Uterus (tissue), 4 donors: ENCODE results near the gene DAPP1. TPM values are rescaled to one million over a fixed set of nuclear protein-coding genes. Genes with fewer than 3 reads are reported as not detected.

ENCODE experiments used
- DNase-seq, 2 donors: peaks; one replicate each; pipeline ENCODE4 v3.0.0-alpha.2; 2019 to 2020
- H3K27ac ChIP-seq, 2 donors: fragments of 200-600 bp; sonication (generic); 1 replicate in 1 of 2; 2 replicates in 1 of 2; pipeline ENCODE4 v1.5.1; 2016 to 2018
- H3K27me3 ChIP-seq, 2 donors: fragments of 200-600 bp; sonication (generic); one replicate each; pipeline ENCODE4 v1.5.1; 2018 to 2019; ENCODE audit warnings: control low read depth in 1 of 2
- H3K36me3 ChIP-seq, 2 donors: fragments of 200-600 bp; sonication (generic); one replicate each; pipeline ENCODE4 v1.5.1; 2019; ENCODE audit warnings: control low read depth in 1 of 2
- H3K4me1 ChIP-seq, 2 donors: fragments of 200-600 bp; sonication (generic); one replicate each; pipeline ENCODE4 v1.5.1; 2018 to 2019; ENCODE audit warnings: control low read depth in 1 of 2
- H3K4me3 ChIP-seq, 2 donors: fragments of 200-600 bp; sonication (generic); 1 replicate in 1 of 2; 2 replicates in 1 of 2; pipeline ENCODE4 v1.5.1; 2018 to 2019; ENCODE audit warnings: mild to moderate bottlenecking in 1 of 2
- H3K9me3 ChIP-seq, 2 donors: fragments of 200-600 bp; sonication (generic); one replicate each; pipeline ENCODE4 v1.5.1; 2019; ENCODE audit warnings: control low read depth in 1 of 2
- CTCF ChIP-seq, 4 experiments: fragments of 200-600 bp in 2 of 4; fragments of 450-650 bp in 2 of 4; sonication (generic) in 2 of 4; IDR thresholded peaks; one replicate each; pipeline ENCODE4 v1.5.1; 2016 to 2019; ENCODE audit warnings: antibody characterized with exemption in 4 of 4, mild to moderate bottlenecking in 2 of 4, moderate library complexity in 1 of 4
- POLR2A ChIP-seq, 2 donors: fragments of 450-650 bp; IDR thresholded peaks; one replicate each; pipeline ENCODE4 v1.6.1; 2016; ENCODE audit warnings: antibody characterized with exemption in 2 of 2, mild to moderate bottlenecking in 1 of 2, moderate library complexity in 1 of 2
- intact Hi-C: fragments of 100-400 bp; cut with DNase I; formaldehyde crosslinking; loops from one replicate; pipeline ENCODE4 v1.15.1; 2023; ENCODE audit warnings: low total_unique reads
- total RNA-seq, 4 donors: library from RNA; depleted of rRNA in 3 of 4; stranded (reverse); fragments of >200 nt in 3 of 4; gene quantifications; one replicate each; pipeline versions ENCODE4 v1.1.0 to v1.2.4, GENCODE V29; 2014 to 2023
- donor health status: DM: yes; HTN: yes; CAD: no.

Gene DAPP1
- total RNA-seq, 4 donors from 2014 or later, result 1.8 to 7.2 (median 2.8) TPM

- intact Hi-C loops, result no loop called here
- Histone ChIP-seq H3K27ac (no peak overlapping the region), H3K9me3 (peaks cover 0 to 5% of the 10 kb centered on the region in 2 donors), H3K4me3 (no peak overlapping the region), H3K36me3 (no peaks in the 10 kb centered on the region), H3K4me1 (no peaks in the 10 kb centered on the region), H3K27me3 (no peaks in the 10 kb centered on the region)
- no peak for DNase-seq
- TF ChIP-seq CTCF (IDR thresholded peaks at IDR 0.05) (no peak), POLR2A (IDR thresholded peaks at IDR 0.05) (no peak)
These were observed 100.9 kb downstream of the DAPP1 start for GRCh38 chr4:99917575-99917974.

GRCh38 chr4:99918656-99919055 lies 102.0 kb downstream of the DAPP1 start:
- peaks cover 0 to 5% of the 10 kb centered on the region in 2 donors for H3K9me3 ChIP-seq
- no peaks in the 10 kb centered on the region for H3K36me3 ChIP-seq

More at GRCh38 chr4:99918656-99919055, 102.0 kb downstream of the DAPP1 start:
- TF ChIP-seq CTCF (IDR thresholded peaks at IDR 0.05) (no peak), POLR2A (IDR thresholded peaks at IDR 0.05) (no peak)
- Histone ChIP-seq H3K27ac (no peak overlapping the region), H3K27me3 (no peaks in the 10 kb centered on the region), H3K4me1 (no peaks in the 10 kb centered on the region), H3K4me3 (no peak overlapping the region)
- intact Hi-C loops, result no loop called here
- no peak for DNase-seq

Other genes with a start within 250 kb of the DAPP1 start
- gene MTTP, start 242.0 kb upstream of the DAPP1 start, total RNA-seq, result under 1 TPM in 1 of 4 donors, not detected in 3; 0.14 TPM
- gene C4orf54, start 159.0 kb upstream of the DAPP1 start, total RNA-seq, result under 1 TPM in 1 of 4 donors, not detected in 3; 0.21 TPM
- gene LAMTOR3, start 77.6 kb downstream of the DAPP1 start, total RNA-seq, result 10 to 100 TPM; 37.9 to 87.0 (median 40.3) TPM
- gene DNAJB14, start 129.8 kb downstream of the DAPP1 start, total RNA-seq, result 100 to 1,000 TPM in 1 of 4 donors, 10 to 100 TPM in 3; 33.5 to 151 (median 71.5) TPM
- 100 to 1,000 TPM in 3 of 4 donors, 10 to 100 TPM in 1; 99.7 to 206 (median 134) TPM for gene H2AZ1, start 133.4 kb downstream of the DAPP1 start, total RNA-seq